GM12865 (cell line): ENCODE data around the gene NTRK3.

Source experiments
- DNase-seq: peaks from one replicate; pipeline ENCODE4 v3.0.0; 2010; ENCODE audit warnings: low read depth
- H3K4me3 ChIP-seq: 2 replicates; pipeline ENCODE4 v1.5.1; 2011; ENCODE audit warnings: mild to moderate bottlenecking, low read depth, low read length, control low read depth
- TF ChIP-seq, protein P1 (sequence below): IDR thresholded peaks from 2 replicates; pipeline ENCODE4 v1.5.1; 2011; ENCODE audit warnings: low read length, control low read depth, low read depth, inconsistent platforms; ENCODE audit not compliant: insufficient read depth; ENCODE audit errors: missing control alignments

The NTRK3 gene

DNA sequence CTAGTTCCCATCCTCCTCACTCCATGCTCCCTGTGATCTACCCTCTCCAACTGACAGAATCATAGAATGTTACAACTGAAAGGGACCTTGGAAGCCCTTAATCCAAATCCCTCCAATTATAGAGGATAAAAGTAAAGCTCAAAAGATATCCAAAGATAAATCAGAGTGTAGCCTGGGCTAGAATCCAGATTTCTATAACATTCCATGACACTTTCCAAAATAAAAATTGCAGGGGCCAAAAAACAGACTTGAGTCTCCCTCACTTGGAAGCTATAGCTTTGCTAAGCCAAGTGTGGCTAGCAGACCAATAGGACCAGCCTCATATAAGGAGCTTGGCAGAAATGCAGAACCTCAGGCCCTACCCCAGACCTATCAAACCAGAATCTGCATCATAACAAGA, 148.1 kb downstream of the NTRK3 start:
- TF ChIP-seq, protein P1, sequence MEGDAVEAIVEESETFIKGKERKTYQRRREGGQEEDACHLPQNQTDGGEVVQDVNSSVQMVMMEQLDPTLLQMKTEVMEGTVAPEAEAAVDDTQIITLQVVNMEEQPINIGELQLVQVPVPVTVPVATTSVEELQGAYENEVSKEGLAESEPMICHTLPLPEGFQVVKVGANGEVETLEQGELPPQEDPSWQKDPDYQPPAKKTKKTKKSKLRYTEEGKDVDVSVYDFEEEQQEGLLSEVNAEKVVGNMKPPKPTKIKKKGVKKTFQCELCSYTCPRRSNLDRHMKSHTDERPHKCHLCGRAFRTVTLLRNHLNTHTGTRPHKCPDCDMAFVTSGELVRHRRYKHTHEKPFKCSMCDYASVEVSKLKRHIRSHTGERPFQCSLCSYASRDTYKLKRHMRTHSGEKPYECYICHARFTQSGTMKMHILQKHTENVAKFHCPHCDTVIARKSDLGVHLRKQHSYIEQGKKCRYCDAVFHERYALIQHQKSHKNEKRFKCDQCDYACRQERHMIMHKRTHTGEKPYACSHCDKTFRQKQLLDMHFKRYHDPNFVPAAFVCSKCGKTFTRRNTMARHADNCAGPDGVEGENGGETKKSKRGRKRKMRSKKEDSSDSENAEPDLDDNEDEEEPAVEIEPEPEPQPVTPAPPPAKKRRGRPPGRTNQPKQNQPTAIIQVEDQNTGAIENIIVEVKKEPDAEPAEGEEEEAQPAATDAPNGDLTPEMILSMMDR = no peak
- no peak for DNase-seq
- H3K4me3 ChIP-seq = no peak overlapping the region

DNA sequence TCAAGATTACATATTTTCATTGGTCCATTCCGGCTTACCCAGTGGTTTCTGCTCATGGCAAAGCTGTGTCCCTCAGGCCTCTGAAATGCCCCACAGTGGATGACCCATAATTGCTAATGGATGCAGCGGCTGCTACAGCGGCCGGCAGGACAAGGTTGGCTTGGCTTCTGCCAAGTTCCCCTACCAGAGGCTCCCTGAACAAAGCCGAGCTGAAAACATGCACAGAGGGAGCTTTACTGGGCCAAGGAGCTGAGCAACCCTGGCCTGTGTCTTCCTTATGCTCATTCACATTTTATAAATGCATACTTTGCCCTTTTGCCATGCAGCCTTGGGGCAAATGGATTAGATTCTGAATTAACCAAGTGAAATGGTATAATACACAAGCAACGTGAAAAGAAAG, 150.5 kb downstream of the NTRK3 start:
- TF ChIP-seq, protein P1 = no peak
- DNase-seq = no peak
- H3K4me3 ChIP-seq = no peak overlapping the region

DNA sequence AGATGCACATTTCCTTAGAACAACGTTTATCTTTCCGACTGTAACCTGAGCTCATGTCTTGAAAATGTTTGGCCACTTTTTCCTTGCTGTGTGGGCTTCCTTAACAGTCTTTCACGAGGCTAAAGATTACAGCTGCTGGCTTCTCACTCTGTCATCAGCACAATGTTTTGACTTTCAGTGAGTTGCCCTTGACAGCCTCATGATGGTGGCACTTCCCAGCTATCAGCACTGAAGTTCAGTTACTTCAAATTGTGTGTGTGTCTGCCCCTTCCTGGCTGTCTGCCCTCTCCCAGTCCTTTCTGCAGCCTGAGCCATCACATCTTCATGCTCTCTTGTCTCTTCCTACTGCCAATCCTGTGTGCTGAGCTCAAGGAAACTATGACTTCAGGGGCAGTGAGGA, 152.2 kb downstream of the NTRK3 start:
- no peak for DNase-seq
- TF ChIP-seq, protein P1 = no peak

DNA sequence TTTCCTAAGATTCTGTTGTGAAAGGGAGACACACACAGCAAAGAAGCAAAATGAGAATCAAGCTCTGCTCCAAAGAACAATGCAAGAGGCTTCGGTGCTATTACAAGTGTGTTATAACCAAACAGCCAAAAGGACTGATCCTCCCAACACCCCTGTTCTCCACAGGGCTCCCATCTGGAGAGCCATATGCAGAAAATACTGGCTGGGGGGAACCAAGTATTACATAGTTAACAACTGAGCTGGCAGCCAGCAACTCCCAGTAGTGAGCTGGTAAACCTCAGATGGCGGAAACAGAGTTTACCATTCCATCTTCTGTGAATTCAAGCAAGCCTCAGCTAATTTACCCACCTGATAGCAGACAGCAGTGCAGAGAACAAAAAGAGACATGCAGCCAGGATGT, 156.4 kb downstream of the NTRK3 start:
- DNase-seq = no peak
- TF ChIP-seq, protein P1 = no peak

More for the DNA sequence above, 152.2 kb downstream of the NTRK3 start:
- H3K4me3 ChIP-seq = no peak overlapping the region

DNA sequence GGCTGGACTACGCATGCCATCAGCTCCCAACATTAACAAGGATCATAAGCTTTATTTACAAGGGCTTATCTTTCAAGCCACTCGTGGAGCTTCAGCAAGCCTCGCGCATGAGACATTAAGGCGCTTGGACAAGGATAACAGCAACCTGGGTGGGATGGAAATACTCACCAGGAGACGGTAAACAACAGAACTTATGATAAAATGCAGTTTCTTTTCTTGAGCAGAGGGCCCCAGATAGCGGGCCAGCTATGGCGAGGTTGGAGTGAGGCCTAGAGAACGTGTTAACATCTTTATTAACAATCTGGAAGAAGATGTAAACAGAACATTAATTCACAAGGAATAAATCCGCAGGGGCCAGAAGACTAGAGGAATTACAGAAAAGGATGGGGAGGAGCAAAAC, 158.2 kb downstream of the NTRK3 start:
- TF ChIP-seq, protein P1 = no peak
- H3K4me3 ChIP-seq = no peak overlapping the region
- no peak for DNase-seq

More for the DNA sequence above, 156.4 kb downstream of the NTRK3 start:
- no peak overlapping the region for H3K4me3 ChIP-seq

DNA sequence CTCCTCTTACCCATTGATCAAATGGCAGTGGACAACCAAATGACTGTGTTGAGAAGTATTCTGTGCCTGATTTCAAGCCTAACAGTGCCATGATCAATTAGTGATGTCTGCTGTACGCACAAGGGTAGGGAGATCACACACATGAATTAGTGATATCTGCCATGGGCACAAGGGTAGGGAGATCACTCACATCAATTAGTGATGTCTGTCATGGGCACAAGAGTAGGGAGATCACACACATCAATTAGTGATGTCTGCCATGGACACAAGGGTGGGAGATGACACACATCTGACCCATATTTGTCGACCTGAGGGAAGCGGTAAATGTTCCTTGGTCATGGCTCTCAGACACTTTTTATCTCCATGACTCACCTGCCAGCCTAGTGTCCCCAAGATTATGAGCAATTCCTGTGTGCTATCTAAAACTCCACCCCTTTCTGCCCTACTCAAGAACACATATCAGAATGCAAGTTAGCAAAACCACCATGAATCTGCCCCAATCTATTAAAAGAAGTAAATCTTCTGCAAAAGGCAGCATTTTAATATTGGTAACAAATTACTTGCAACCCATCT, 165.0 kb downstream of the NTRK3 start:
- no peak for DNase-seq
- TF ChIP-seq, protein P1 = no peak
- no peak overlapping the region for H3K4me3 ChIP-seq

DNA sequence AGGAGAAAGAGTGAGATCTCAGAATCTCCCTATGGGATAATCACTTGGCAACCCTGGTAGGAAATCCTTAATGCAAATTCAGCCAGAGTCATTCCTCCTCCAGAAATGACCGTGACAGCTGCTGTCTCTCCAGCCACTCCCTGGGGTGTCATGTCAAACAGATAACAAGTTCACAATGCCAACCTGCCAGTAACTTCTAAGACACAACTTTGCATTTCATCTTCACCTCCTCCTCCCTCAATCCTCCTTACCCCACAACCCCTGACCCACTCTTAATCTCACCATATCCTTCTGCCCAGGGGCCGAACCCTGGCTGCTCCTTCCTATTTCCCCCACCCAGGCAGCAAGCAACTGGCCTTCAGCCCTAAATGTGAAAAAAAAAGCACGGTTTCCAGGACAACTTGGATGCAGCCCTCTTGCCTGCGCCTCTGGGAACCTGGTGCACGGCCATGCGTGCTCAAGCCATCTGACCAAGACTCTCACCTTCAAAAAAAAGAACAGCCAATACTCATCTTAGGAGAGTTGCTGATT, 166.0 kb downstream of the NTRK3 start:
- H3K4me3 ChIP-seq = no peak overlapping the region
- TF ChIP-seq, protein P1 = no peak
- DNase-seq = no peak
